ENCODE results near the gene GLYR1.
A peak's percentile ranks its signal among the peaks of the same experiment; 100 is the strongest.

GLYR1 gene

GRCh38 chr16:4860727-4861342 lies 13.7 kb upstream of the GLYR1 start:
- H3K9ac ChIP-seq = 0 out of 22 replicates have a peak overlapping the region, but pooled peaks of 2 of the 11 experiments have one; percentile 6 to 7
- no peak overlapping the region for H3K4me3 ChIP-seq
- H4K20me1 ChIP-seq = peaks cover 55 to 96% (median 85%) of the 10 kb centered on the region in 11 experiments; a peak in 21 of 22 replicates
- no peaks in the 10 kb centered on the region for H3K27me3 ChIP-seq
- peaks cover 0 to 24% (median 0%) of the 10 kb centered on the region in 10 experiments; a peak in 8 of 20 replicates for H3K4me1 ChIP-seq
- no peaks in the 10 kb centered on the region for H3K9me3 ChIP-seq (replicated peaks in 1 of 11)
- H3K36me3 ChIP-seq = peaks cover 90 to 100% (median 97%) of the 10 kb centered on the region in 11 experiments
- no peak overlapping the region for H3K27ac ChIP-seq
- no peak overlapping the region for H3K4me2 ChIP-seq
- TF ChIP-seq Cebpa-rat (IDR thresholded peaks at IDR 0.05) = no peak

DNA sequence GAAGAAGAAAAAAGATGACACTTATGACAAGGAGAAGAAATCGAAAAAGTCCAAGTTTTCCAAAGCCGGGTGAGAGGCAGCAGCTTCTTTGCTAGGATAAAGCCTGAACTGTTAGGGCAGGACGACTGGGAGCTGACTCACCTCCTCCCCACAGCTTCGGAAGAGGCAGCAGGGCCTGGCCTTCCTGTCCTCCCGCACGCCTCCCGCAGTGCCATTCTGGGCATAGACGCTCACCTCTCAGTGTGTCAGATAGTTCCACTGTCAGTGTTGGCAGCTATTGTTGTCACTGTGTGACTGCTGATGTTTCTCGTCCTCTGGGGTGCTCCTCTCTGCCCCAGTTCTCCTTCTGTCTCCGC lies 12.8 kb upstream of the GLYR1 start:
- Histone ChIP-seq H3K27ac (no peak overlapping the region), H3K4me1 (peaks cover 0 to 17% (median 0%) of the 10 kb centered on the region in 10 experiments; a peak in 7 of 20 replicates), H3K27me3 (no peaks in the 10 kb centered on the region), H3K36me3 (peaks cover 98 to 100% (median 100%) of the 10 kb centered on the region in 11 experiments), H3K9ac (0 out of 22 replicates have a peak overlapping the region, but pooled peaks of 1 of the 11 experiments have one; percentile 16), H3K4me3 (no peak overlapping the region), H4K20me1 (peaks cover 46 to 94% (median 84%) of the 10 kb centered on the region in 11 experiments; a peak in 21 of 22 replicates), H3K4me2 (no peak overlapping the region), H3K9me3 (replicated peaks in 1 of 11) (no peaks in the 10 kb centered on the region)
- no peak for TF ChIP-seq Cebpa-rat (IDR thresholded peaks at IDR 0.05)

- H3K4me2 ChIP-seq = no peak overlapping the region
- H3K27me3 ChIP-seq = no peaks in the 10 kb centered on the region
- no peak overlapping the region for H3K27ac ChIP-seq
- H3K9me3 ChIP-seq (replicated peaks in 1 of 11) = no peaks in the 10 kb centered on the region
- H4K20me1 ChIP-seq = peaks cover 40 to 94% (median 83%) of the 10 kb centered on the region in 11 experiments; a peak in 21 of 22 replicates
- no peak overlapping the region for H3K4me3 ChIP-seq
- H3K9ac ChIP-seq = 0 out of 22 replicates have a peak overlapping the region, but pooled peaks of 1 of the 11 experiments have one; percentile 16
- H3K4me1 ChIP-seq = peaks cover 0 to 12% (median 0%) of the 10 kb centered on the region in 10 experiments; a peak in 7 of 20 replicates
- H3K36me3 ChIP-seq = peaks cover 98 to 100% (median 100%) of the 10 kb centered on the region in 11 experiments
- no peak for TF ChIP-seq Cebpa-rat (IDR thresholded peaks at IDR 0.05)
Observed at GRCh38 chr16:4859190-4859899, 12.3 kb upstream of the GLYR1 start.

GRCh38 chr16:4855804-4856203 lies 8.7 kb upstream of the GLYR1 start:
- H3K36me3 ChIP-seq = peaks cover 80 to 95% (median 83%) of the 10 kb centered on the region in 11 experiments

DNA sequence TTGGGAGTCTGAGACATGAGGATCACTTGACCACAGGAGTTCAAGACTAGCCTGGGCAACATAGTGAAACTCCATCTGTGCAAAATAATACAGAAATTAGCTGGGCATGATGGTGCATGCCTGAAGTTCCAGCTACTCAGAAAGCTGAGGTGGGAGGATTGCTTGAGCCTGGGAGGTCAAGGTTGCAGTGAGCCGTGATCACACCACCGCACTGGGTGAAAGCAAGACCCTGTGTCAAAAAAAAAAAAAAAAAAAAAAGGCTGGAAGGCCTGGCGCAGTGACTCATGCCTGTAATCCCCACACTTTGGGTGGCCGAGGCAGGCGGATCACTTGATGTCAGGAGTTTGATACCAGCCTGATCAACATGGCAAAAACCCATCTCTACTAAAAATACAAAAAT lies 8.3 kb upstream of the GLYR1 start:
- Histone ChIP-seq H4K20me1 (peaks cover 36 to 92% (median 85%) of the 10 kb centered on the region in 11 experiments; a peak in 21 of 22 replicates), H3K36me3 (peaks cover 75 to 94% (median 81%) of the 10 kb centered on the region in 11 experiments), H3K4me1 (peaks cover 2 to 27% (median 13%) of the 10 kb centered on the region in 10 experiments), H3K27ac (no peak overlapping the region), H3K4me2 (no peak overlapping the region), H3K9me3 (replicated peaks in 1 of 11) (no peaks in the 10 kb centered on the region), H3K9ac (no peak overlapping the region), H3K4me3 (no peak overlapping the region), H3K27me3 (no peaks in the 10 kb centered on the region)
- TF ChIP-seq Cebpa-rat (IDR thresholded peaks at IDR 0.05) = no peak

More at GRCh38 chr16:4855804-4856203, 8.7 kb upstream of the GLYR1 start:
- H3K4me2 ChIP-seq = no peak overlapping the region
- H3K27me3 ChIP-seq = no peaks in the 10 kb centered on the region
- TF ChIP-seq Cebpa-rat (IDR thresholded peaks at IDR 0.05) = no peak
- H3K4me1 ChIP-seq = peaks cover 0 to 23% (median 10%) of the 10 kb centered on the region in 10 experiments; a peak in 14 of 20 replicates
- H3K4me3 ChIP-seq = no peak overlapping the region
- no peaks in the 10 kb centered on the region for H3K9me3 ChIP-seq (replicated peaks in 1 of 11)
- peaks cover 36 to 93% (median 83%) of the 10 kb centered on the region in 11 experiments; a peak in 21 of 22 replicates for H4K20me1 ChIP-seq
- H3K9ac ChIP-seq = no peak overlapping the region
- H3K27ac ChIP-seq = no peak overlapping the region

- H3K9ac ChIP-seq = 0 out of 22 replicates have a peak overlapping the region, but pooled peaks of 1 of the 11 experiments have one; percentile 14
- H3K27ac ChIP-seq = peak overlapping the region in 4 of 11 experiments; percentile 5 to 51 (median 32); a peak in 5 of 22 replicates
- H3K27me3 ChIP-seq = no peaks in the 10 kb centered on the region
- no peak for TF ChIP-seq Cebpa-rat (IDR thresholded peaks at IDR 0.05)
- no peaks in the 10 kb centered on the region for H3K9me3 ChIP-seq (replicated peaks in 1 of 11)
- H3K4me2 ChIP-seq = peak overlapping the region in 5 of 11 experiments; percentile 6 to 97 (median 93); a peak in 9 of 22 replicates
- H3K36me3 ChIP-seq = peaks cover 45 to 74% (median 54%) of the 10 kb centered on the region in 11 experiments
- H4K20me1 ChIP-seq = peaks cover 59 to 98% (median 94%) of the 10 kb centered on the region in 11 experiments; a peak in 20 of 22 replicates
- H3K4me1 ChIP-seq = peaks cover 24 to 45% (median 32%) of the 10 kb centered on the region in 10 experiments
- no peak overlapping the region for H3K4me3 ChIP-seq
Observed at GRCh38 chr16:4852221-4852872, 5.3 kb upstream of the GLYR1 start.

- no peaks in the 10 kb centered on the region for H3K9me3 ChIP-seq (replicated peaks in 1 of 11)
- H3K4me3 ChIP-seq = peak overlapping the region in 5 of 10 experiments; percentile 18 to 97 (median 95); a peak in 6 of 20 replicates
- peak overlapping the region; percentile 73 to 97 (median 91) for H3K4me2 ChIP-seq
- peaks cover 24 to 61% (median 38%) of the 10 kb centered on the region in 11 experiments for H3K36me3 ChIP-seq
- no peaks in the 10 kb centered on the region for H3K27me3 ChIP-seq
- no peak overlapping the region; a peak in 1 of 22 replicates for H3K27ac ChIP-seq
- H4K20me1 ChIP-seq = peaks cover 71 to 94% (median 92%) of the 10 kb centered on the region in 11 experiments; a peak in 21 of 22 replicates
- no peak for TF ChIP-seq Cebpa-rat (IDR thresholded peaks at IDR 0.05)
- peak overlapping the region; percentile 10 to 97 (median 37); a peak in 11 of 22 replicates for H3K9ac ChIP-seq
- peaks cover 35 to 55% (median 43%) of the 10 kb centered on the region in 10 experiments for H3K4me1 ChIP-seq
Observed at GRCh38 chr16:4850211-4850610, 3.1 kb upstream of the GLYR1 start.

DNA sequence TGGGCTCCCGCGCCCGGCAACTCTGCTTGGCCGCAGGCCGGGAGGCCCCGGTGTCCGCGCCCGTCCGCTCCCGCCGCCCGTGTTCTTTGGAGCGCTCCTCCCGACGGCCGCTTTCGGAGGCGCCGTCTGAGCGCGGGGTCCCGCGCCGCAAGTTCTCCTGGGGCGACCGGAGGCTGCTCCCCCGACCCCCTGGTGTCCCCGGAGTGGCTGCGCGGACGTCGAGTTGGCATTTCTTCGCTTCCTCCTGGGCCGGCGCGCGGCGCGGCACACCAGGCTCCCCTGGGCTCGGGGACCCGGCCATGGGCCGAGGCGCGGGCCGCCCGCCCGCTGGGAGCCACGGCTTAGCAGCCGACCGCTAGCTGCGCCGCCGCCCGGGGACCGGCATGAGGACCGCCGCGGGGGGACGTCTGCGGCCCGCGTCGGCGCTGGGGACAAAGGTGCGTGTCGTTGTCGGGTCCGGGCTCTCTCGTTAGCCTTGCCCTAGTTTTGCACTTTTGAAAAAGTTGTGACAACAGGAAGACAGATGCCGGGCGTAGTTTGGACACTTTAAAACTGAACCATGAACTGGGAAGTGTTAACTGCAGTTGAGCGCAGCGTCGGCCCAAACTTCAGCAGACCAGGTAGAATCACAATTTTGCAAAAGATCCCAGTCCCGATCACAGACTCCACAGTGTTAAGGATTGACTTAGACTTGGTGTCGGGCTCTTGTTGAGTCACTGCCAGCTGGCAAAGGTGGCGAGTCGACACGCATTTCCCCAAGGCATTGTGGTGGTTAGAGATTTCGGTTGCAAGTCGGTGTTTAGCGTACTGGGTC lies 893 bp upstream of the GLYR1 start:
- H3K4me3 ChIP-seq = peak overlapping the region; percentile 88 to 100 (median 96)
- H3K9me3 ChIP-seq (replicated peaks in 1 of 11) = no peaks in the 10 kb centered on the region
- H3K4me1 ChIP-seq = peaks cover 38 to 64% (median 46%) of the 10 kb centered on the region in 10 experiments
- H3K27ac ChIP-seq = peak overlapping the region; percentile 93 to 99 (median 96)
- H3K36me3 ChIP-seq = peaks cover 21 to 61% (median 36%) of the 10 kb centered on the region in 11 experiments
- peaks cover 71 to 92% (median 87%) of the 10 kb centered on the region in 11 experiments; a peak in 21 of 22 replicates for H4K20me1 ChIP-seq
- H3K9ac ChIP-seq = peak overlapping the region; percentile 93 to 99 (median 97)
- H3K4me2 ChIP-seq = peak overlapping the region; percentile 76 to 97 (median 93)
- H3K27me3 ChIP-seq = no peaks in the 10 kb centered on the region
- no peak for TF ChIP-seq Cebpa-rat (IDR thresholded peaks at IDR 0.05)
